Activated CD8-positive, alpha-beta memory T cell treated with anti-CD3 and anti-CD28 coated beads, Interleukin-2, amount 10 ng/mL, durations not matched to agents 7 days and 5 days (primary cell): Measurements from ENCODE around the gene RASAL2. TPM values are rescaled to one million over a fixed set of nuclear protein-coding genes. Genes with fewer than 3 reads are reported as not detected.
"Not testable (repeated sequence)": the region's sequence is repeated elsewhere in the genome, so short reads cannot be mapped to it uniquely, and the experiment has no call there.

Source experiments
- ATAC-seq: fragments of 150-1000 bp; cut with Tn5 transposase; one replicate; pipeline ENCODE4 v1.10.0; 2021; ENCODE audit warnings: moderate library complexity
- CTCF ChIA-PET: fragments of 350-600 bp; sonication (Branson Sonifier 250); formaldehyde crosslinking; loops from one replicate; lab custom pipeline; 2021; ENCODE audit warnings: antibody characterized with exemption; lab: Charles Lee
- DNase-seq: peaks from one replicate; pipeline ENCODE4 v3.0.0-alpha.2; 2020
- H3K27ac Mint-ChIP-seq: one replicate; pipeline ENCODE4 v1.8.0; 2021; ENCODE audit warnings: mild to moderate bottlenecking, mixed read lengths
- H3K27me3 Mint-ChIP-seq: one replicate; pipeline ENCODE4 v1.8.0; 2021; ENCODE audit warnings: mixed read lengths
- H3K36me3 Mint-ChIP-seq: one replicate; pipeline ENCODE4 v1.8.0; 2021; ENCODE audit warnings: mild to moderate bottlenecking, mixed read lengths
- H3K4me1 Mint-ChIP-seq: one replicate; pipeline ENCODE4 v1.8.0; 2021; ENCODE audit warnings: mixed read lengths
- H3K4me3 Mint-ChIP-seq: one replicate; pipeline ENCODE4 v1.8.0; 2021; ENCODE audit warnings: mild to moderate bottlenecking, moderate library complexity, mixed read lengths
- H3K9me3 Mint-ChIP-seq: one replicate; pipeline ENCODE4 v1.8.0; 2022; ENCODE audit warnings: low read depth, mixed read lengths
- total RNA-seq, 2 experiments: library from RNA; stranded (reverse); gene quantifications; one replicate each; pipeline ENCODE4 v1.2.3, GENCODE V29; 2021

RASAL2 gene
- total RNA-seq, 2 experiments from 2014 or later, result not detected

DNA sequence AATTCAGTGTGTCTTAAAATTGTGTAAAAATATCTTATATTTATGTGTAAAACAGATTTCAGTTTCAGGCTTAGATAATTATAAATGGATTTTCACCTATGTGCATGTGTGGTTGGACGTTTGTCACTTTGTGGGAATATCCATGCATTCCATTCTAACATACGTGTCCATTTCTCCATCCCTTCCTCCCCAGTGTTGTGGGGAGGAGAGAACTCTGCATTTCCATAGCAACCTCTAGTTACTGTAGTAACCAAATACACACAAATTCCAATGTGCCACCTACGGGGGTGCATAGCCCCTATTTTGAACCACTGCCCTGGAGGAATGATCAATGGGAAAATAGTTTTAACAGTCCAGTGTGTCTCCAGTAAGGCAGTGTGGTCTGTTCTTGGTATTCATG, 79.0 kb downstream of the RASAL2 start:
- Mint-ChIP-seq H3K9me3 (no peaks in the 10 kb centered on the region), H3K4me1 (no peaks in the 10 kb centered on the region), H3K27ac (no peak overlapping the region), H3K36me3 (no peaks in the 10 kb centered on the region), H3K4me3 (no peak overlapping the region), H3K27me3 (no peaks in the 10 kb centered on the region)
- ATAC-seq (no peak), DNase-seq (no peak)
- CTCF ChIA-PET, result no interaction called here

GRCh38 chr1:178174539-178174938, 80.6 kb downstream of the RASAL2 start:
- peaks cover 2% of the 10 kb centered on the region for H3K9me3 Mint-ChIP-seq
- ATAC-seq, result no peak
- H3K4me3 Mint-ChIP-seq, result no peak overlapping the region
- H3K36me3 Mint-ChIP-seq, result no peaks in the 10 kb centered on the region
- CTCF ChIA-PET, result no interaction called here
- H3K4me1 Mint-ChIP-seq, result no peaks in the 10 kb centered on the region
- no peak overlapping the region for H3K27ac Mint-ChIP-seq
- no peaks in the 10 kb centered on the region for H3K27me3 Mint-ChIP-seq
- DNase-seq, result no peak

- Mint-ChIP-seq H3K36me3 (no peaks in the 10 kb centered on the region), H3K27me3 (no peaks in the 10 kb centered on the region), H3K4me3 (no peak overlapping the region), H3K4me1 (no peaks in the 10 kb centered on the region), H3K27ac (no peak overlapping the region), H3K9me3 (peaks cover 2% of the 10 kb centered on the region)
- ATAC-seq (no peak), DNase-seq (no peak)
- CTCF ChIA-PET, result no interaction called here
Observed at GRCh38 chr1:178180405-178180804, 86.5 kb downstream of the RASAL2 start.

GRCh38 chr1:178183796-178184195, 89.9 kb downstream of the RASAL2 start:
- no peak overlapping the region for H3K4me3 Mint-ChIP-seq
- H3K27me3 Mint-ChIP-seq, result no peaks in the 10 kb centered on the region
- no peaks in the 10 kb centered on the region for H3K4me1 Mint-ChIP-seq
- H3K9me3 Mint-ChIP-seq, result peaks cover 2% of the 10 kb centered on the region
- no peaks in the 10 kb centered on the region for H3K36me3 Mint-ChIP-seq
- ATAC-seq (no peak), DNase-seq (no peak)
- H3K27ac Mint-ChIP-seq, result no peak overlapping the region
- CTCF ChIA-PET, result no interaction called here

DNA sequence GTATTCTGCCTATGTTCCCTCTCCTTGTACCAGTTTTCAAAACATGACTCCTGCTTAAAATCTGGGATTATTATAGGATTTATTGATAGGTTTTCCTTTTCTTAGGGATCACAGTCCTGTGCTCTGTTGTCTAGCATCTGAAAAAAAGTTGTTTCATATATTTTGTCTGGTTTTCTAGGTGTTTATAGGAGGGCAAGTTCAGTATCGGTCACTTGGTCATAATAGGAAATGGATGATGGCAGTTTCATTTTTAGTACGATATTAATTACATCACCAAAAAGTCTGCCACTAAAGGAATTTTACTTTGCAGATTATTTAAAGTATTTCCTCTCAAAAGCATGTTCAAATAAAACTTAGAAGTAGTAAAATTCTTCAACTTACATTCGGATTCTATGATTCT, 94.4 kb downstream of the RASAL2 start:
- Mint-ChIP-seq H3K27me3 (no peaks in the 10 kb centered on the region), H3K4me1 (no peaks in the 10 kb centered on the region), H3K27ac (no peak overlapping the region), H3K4me3 (no peak overlapping the region), H3K9me3 (no peaks in the 10 kb centered on the region), H3K36me3 (no peaks in the 10 kb centered on the region)
- CTCF ChIA-PET, result no interaction called here
- ATAC-seq, result no peak
- DNase-seq, result no peak

- Mint-ChIP-seq H3K27me3 (no peaks in the 10 kb centered on the region), H3K4me1 (no peaks in the 10 kb centered on the region), H3K9me3 (no peaks in the 10 kb centered on the region), H3K36me3 (no peaks in the 10 kb centered on the region), H3K4me3 (no peak overlapping the region), H3K27ac (no peak overlapping the region)
- ATAC-seq (no peak), DNase-seq (no peak)
- CTCF ChIA-PET, result no interaction called here
Observed at GRCh38 chr1:178189814-178190213, 95.9 kb downstream of the RASAL2 start.

DNA sequence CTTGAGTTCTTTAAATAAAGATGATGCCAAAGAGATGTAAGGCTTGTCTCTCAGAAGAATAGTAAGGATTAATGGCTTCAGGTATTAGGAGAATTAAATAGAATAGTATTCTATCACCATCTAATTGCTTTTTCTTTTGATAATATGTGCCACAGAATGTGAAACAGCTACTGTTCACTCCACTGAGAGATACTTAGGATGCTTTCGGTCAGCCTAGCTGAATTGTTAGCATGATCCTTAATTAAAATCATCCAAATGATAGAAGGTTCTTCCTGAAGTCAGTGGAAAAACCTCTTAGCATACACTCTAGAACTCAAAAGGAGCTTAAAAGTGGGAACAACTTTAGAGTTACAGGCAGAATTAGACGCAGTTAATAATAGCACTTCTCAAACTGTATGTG, 97.0 kb downstream of the RASAL2 start:
- no peaks in the 10 kb centered on the region for H3K4me1 Mint-ChIP-seq
- H3K9me3 Mint-ChIP-seq, result no peaks in the 10 kb centered on the region
- ATAC-seq, result no peak
- DNase-seq, result no peak
- H3K27ac Mint-ChIP-seq, result no peak overlapping the region
- no peaks in the 10 kb centered on the region for H3K27me3 Mint-ChIP-seq
- no peak overlapping the region for H3K4me3 Mint-ChIP-seq
- CTCF ChIA-PET, result no interaction called here
- no peaks in the 10 kb centered on the region for H3K36me3 Mint-ChIP-seq

- Mint-ChIP-seq H3K9me3 (no peaks in the 10 kb centered on the region), H3K27me3 (no peaks in the 10 kb centered on the region), H3K4me1 (no peaks in the 10 kb centered on the region), H3K4me3 (no peak overlapping the region), H3K27ac (no peak overlapping the region), H3K36me3 (no peaks in the 10 kb centered on the region)
- no peak for ATAC-seq
- CTCF ChIA-PET, result no interaction called here
- no peak for DNase-seq
Observed at GRCh38 chr1:178192686-178193085, 98.8 kb downstream of the RASAL2 start.

DNA sequence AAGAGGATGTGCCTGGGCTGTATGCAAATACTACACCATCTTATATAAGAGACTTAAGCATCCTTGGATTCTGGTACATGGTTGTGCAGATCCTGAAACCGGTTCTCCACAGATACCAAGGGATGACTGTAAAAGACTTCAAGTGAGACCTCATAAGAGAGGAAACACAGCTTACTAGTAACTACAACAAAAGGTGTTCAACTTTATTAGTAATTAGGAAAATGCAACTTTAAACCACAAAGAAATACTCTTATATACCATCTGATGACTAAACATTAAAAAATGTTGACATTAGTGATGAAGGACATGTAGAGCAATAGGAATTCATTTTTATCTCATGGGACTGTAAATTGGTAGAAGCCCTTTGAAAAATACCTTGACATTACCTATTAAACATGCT, 102.7 kb downstream of the RASAL2 start:
- ATAC-seq, result no peak

DNA sequence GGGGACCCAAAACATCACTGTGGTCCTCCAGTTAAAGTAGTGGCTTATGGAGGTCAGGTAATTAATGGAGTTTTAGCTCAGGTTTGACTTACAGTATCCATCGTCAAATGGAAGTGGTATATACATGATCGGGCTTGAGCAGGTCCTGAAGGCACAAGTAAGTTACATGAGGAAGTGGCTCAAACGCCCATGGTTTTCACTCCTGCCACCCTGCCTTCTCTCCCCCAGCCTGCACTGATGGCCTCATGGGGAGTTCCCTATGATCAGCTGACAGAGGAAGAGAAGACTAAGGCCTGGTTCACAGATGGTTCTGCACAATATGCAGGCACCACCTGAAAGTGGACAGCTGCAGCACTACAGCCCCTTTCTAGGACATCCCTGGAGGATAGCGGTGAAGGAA, 108.2 kb downstream of the RASAL2 start:
- ATAC-seq, H3K27me3 Mint-ChIP-seq, DNase-seq, H3K4me3 Mint-ChIP-seq, H3K4me1 Mint-ChIP-seq, H3K9me3 Mint-ChIP-seq, H3K27ac Mint-ChIP-seq, CTCF ChIA-PET, H3K36me3 Mint-ChIP-seq: not testable (repeated sequence)

More for the DNA sequence above, 102.7 kb downstream of the RASAL2 start:
- Mint-ChIP-seq H3K4me1 (no peaks in the 10 kb centered on the region), H3K27me3 (no peaks in the 10 kb centered on the region), H3K36me3 (no peaks in the 10 kb centered on the region), H3K27ac (no peak overlapping the region), H3K4me3 (no peak overlapping the region), H3K9me3 (no peaks in the 10 kb centered on the region)
- DNase-seq, result no peak
- CTCF ChIA-PET, result no interaction called here

- ATAC-seq, H3K36me3 Mint-ChIP-seq, DNase-seq, H3K9me3 Mint-ChIP-seq, H3K27me3 Mint-ChIP-seq, H3K27ac Mint-ChIP-seq, CTCF ChIA-PET, H3K4me3 Mint-ChIP-seq, H3K4me1 Mint-ChIP-seq: not testable (repeated sequence)
Observed at GRCh38 chr1:178202546-178202945, 108.6 kb downstream of the RASAL2 start.

GRCh38 chr1:178208269-178208856, 114.5 kb downstream of the RASAL2 start:
- H3K4me1 Mint-ChIP-seq, ATAC-seq, DNase-seq, CTCF ChIA-PET, H3K36me3 Mint-ChIP-seq, H3K27me3 Mint-ChIP-seq, H3K4me3 Mint-ChIP-seq, H3K27ac Mint-ChIP-seq: not testable (repeated sequence)
- peaks cover 11% of the 10 kb centered on the region for H3K9me3 Mint-ChIP-seq

DNA sequence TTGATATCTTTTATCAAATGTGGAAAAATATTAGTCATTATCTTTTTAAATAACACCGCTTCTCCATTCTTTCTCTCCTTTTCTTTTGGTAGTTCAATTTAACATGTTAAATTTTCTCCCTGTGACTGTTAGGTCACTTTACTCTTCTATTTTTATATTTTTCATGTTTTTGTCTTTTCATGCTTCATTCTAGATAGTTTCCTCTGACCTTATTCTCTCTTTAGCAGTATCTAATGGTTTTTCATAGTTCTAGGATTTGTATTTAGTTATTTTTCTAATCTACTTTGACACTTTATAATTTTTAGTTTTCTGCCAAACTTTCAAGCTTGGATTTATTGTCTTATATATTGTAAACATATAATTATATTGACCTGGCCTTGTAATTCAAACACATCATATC, 116.0 kb downstream of the RASAL2 start:
- Mint-ChIP-seq H3K4me3 (no peak overlapping the region), H3K27ac (no peak overlapping the region), H3K4me1 (no peaks in the 10 kb centered on the region), H3K9me3 (peaks cover 11% of the 10 kb centered on the region), H3K36me3 (no peaks in the 10 kb centered on the region), H3K27me3 (no peaks in the 10 kb centered on the region)
- ATAC-seq (no peak), DNase-seq (no peak)
- CTCF ChIA-PET, result no interaction called here

DNA sequence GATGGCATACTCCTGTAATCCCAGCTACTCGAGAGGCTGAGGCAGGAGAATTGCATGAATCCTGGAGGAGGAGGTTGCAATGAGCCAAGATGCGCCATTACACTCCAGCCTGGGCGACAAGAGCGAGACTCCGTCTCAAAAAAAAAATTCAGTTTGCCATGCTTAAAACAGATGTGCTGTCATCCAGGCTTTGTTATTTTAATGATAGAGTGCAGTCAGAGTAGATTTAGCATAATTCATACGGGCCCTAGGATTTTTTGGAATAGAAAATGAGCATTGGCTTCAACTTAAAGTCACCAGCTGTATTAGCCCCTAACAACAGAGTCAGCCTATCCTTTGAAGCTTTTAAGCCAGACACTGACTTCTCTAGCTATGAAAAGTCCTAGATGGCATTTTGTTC, 124.6 kb downstream of the RASAL2 start:
- peaks cover 4% of the 10 kb centered on the region for H3K9me3 Mint-ChIP-seq
- ATAC-seq (no peak), DNase-seq (no peak)
- H3K36me3 Mint-ChIP-seq, result no peaks in the 10 kb centered on the region
- no peak overlapping the region for H3K4me3 Mint-ChIP-seq
- CTCF ChIA-PET, result no interaction called here
- no peaks in the 10 kb centered on the region for H3K27me3 Mint-ChIP-seq
- no peak overlapping the region for H3K27ac Mint-ChIP-seq
- no peaks in the 10 kb centered on the region for H3K4me1 Mint-ChIP-seq

DNA sequence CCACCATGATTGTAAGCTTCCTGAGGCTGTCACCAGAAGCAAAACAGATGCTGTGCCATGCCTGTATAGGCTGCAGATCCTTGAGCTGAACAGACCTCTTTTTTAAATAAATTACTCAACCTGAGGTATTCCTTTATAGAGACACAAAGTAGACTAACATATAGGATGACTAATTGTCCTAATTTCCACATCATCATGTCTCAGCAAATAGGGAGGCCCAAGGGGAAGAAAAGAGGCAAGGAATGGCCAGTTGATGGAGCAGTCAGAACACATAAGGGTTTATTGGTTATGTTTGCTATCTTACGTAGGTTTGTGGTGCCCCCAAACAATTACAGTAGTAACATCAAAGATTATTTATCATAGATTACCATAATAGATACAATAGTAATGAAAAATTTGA, 126.2 kb downstream of the RASAL2 start:
- Mint-ChIP-seq H3K9me3 (peaks cover 5% of the 10 kb centered on the region), H3K4me3 (no peak overlapping the region), H3K36me3 (no peaks in the 10 kb centered on the region), H3K4me1 (no peaks in the 10 kb centered on the region), H3K27me3 (no peaks in the 10 kb centered on the region), H3K27ac (no peak overlapping the region)
- DNase-seq (no peak), ATAC-seq (no peak)
- CTCF ChIA-PET, result no interaction called here
